Astrocyte of the cerebellum (primary cell): ENCODE data around the gene KATNIP.

ENCODE experiments used
- DNase-seq: peaks from one replicate; pipeline ENCODE4 v3.0.0-alpha.2; 2011; ENCODE audit warnings: low read depth
- H3K4me3 ChIP-seq: 2 replicates; pipeline ENCODE4 v1.5.1; 2011; ENCODE audit warnings: mild to moderate bottlenecking, low read depth, low read length, moderate library complexity
- in situ Hi-C: cut with HindIII; loops from 2 replicates; pipeline ENCODE4 v1.10.0; 2017; ENCODE audit warnings: low sequenced_read_pairs
- TF ChIP-seq, protein P1 (sequence below): IDR thresholded peaks from 2 replicates; pipeline ENCODE4 v1.5.1; 2012; ENCODE audit warnings: low read length, low read depth, moderate library complexity, mild to moderate bottlenecking; ENCODE audit errors: missing control alignments

The KATNIP gene

DNA sequence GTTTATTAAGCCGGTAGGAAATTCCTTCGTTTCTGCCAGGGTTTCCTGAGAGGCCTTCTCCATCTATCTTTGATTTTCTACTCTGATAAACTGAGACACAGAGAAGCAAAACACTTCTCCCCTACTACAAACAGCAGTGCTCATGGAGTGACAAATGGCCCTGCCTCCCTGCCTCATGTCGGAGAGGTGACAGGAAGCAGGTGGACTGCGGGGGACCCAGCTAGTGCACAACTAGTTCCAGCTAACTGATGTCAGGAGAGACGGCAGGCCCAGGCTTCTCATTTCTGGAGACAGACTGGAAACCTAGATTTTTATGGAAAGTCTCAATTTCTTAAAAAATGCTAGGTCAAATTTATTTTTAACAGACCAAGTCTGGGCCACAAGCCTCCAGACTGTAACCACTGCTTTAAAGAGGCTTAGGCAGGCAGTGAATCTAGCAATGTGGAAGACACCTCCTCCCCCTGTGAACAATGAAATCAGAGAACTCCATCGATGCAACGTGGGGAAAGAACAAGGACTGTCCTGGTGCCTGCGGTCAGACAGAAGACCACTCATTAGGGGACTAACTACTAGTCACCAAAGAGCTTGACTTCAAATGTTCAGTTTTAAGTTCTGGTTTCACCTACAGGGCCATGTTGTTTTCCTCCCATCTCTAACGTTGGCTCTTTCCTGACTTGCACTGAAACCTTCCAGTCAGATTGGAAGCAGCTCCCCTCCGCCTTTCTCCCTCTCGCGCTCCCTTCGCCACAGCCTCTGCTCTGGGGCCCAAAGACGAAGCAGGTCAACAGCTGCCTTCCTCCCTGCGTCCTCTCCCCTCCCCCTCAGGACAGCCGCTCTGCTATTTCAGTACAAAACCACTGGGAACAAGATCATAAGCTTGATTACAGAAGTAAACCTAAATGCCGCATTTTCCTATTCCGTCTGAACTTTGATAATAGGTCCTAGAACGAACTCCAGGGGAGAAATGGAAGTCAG, 17.8 kb upstream of the KATNIP start:
- in situ Hi-C loops: no loop called here
- TF ChIP-seq, protein P1, sequence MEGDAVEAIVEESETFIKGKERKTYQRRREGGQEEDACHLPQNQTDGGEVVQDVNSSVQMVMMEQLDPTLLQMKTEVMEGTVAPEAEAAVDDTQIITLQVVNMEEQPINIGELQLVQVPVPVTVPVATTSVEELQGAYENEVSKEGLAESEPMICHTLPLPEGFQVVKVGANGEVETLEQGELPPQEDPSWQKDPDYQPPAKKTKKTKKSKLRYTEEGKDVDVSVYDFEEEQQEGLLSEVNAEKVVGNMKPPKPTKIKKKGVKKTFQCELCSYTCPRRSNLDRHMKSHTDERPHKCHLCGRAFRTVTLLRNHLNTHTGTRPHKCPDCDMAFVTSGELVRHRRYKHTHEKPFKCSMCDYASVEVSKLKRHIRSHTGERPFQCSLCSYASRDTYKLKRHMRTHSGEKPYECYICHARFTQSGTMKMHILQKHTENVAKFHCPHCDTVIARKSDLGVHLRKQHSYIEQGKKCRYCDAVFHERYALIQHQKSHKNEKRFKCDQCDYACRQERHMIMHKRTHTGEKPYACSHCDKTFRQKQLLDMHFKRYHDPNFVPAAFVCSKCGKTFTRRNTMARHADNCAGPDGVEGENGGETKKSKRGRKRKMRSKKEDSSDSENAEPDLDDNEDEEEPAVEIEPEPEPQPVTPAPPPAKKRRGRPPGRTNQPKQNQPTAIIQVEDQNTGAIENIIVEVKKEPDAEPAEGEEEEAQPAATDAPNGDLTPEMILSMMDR: no peak
- no peak for DNase-seq
- no peak overlapping the region for H3K4me3 ChIP-seq

DNA sequence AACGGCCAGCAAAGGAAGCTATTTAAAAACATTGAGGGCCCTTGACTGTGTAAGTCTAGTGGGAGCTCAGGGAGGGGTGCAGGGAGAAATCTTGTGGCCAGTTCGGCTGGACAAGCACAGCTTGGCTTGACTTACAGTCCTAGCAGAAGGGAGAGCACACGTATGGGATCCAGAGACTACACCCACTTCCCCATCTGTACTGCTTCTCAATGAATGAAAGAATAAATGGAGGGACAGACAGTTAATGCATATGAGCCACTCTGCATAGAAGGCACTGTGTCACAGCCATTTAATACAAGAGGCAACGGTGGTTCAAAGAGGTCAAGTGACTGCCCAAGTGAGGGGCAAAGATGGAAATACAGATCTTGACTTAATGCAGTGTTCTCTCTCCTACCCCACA, 15.7 kb upstream of the KATNIP start:
- in situ Hi-C loops: no loop called here
- no peak overlapping the region for H3K4me3 ChIP-seq
- DNase-seq: no peak
- TF ChIP-seq, protein P1: no peak

GRCh38 chr16:27538528-27538927, 11.4 kb upstream of the KATNIP start:
- in situ Hi-C loops: no loop called here
- TF ChIP-seq, protein P1: no peak
- no peak overlapping the region for H3K4me3 ChIP-seq
- no peak for DNase-seq

DNA sequence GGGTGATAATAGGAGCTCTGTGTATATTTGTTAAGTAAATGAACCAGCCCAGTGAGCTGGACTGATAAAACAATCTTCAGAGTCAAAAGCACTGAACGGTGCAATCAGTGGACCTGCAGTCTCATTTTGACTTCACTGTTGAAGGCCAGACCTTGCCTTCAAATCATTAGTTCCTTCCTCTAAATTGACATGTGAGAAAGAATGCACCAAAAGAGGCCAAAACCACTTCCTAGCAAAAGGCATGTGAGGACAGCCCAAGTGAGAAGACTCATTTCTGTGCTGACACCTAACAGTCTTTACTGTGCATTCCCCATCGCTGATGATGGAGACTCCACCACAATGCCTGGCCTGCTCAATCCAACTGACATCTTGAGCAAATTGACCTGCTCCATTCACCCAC, 10.8 kb upstream of the KATNIP start:
- DNase-seq: no peak
- TF ChIP-seq, protein P1: no peak
- in situ Hi-C loops: no loop called here
- H3K4me3 ChIP-seq: no peak overlapping the region

GRCh38 chr16:27539636-27540035, 10.3 kb upstream of the KATNIP start:
- TF ChIP-seq, protein P1: no peak
- in situ Hi-C loops: no loop called here

DNA sequence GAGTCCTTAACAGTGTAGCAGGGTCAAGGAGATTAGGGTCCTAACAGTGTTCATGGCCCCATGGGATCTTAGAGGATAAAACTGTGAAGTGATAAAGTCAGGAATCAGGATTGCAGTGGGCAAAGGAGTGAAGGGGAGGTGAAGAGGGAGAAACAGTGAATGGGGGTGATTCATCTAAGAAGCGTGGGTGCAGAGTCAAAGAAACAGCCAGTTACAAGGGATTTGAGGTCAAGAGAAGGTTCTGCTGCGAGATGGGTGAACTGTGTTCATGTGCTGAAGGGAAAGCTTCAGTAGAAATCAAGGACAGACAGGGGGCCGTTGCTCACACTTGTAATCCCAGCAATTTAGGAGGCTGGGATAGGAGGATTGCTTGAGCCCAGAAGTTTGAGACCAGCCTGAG, 6.1 kb upstream of the KATNIP start:
- TF ChIP-seq, protein P1: no peak
- no peak overlapping the region for H3K4me3 ChIP-seq
- in situ Hi-C loops: no loop called here
- no peak for DNase-seq

More at GRCh38 chr16:27539636-27540035, 10.3 kb upstream of the KATNIP start:
- no peak for DNase-seq
- no peak overlapping the region for H3K4me3 ChIP-seq
